KMS-11 (cell line): ENCODE results near the gene KRTAP5-11.
"Not testable (repeated sequence)": the region's sequence is repeated elsewhere in the genome, so short reads cannot be mapped to it uniquely, and the experiment has no call there.

Experiments used
- H2AFZ ChIP-seq: fragments of 200-600 bp; sonication (generic); 2 replicates; pipeline ENCODE4 v1.6.1; 2016; ENCODE audit warnings: antibody characterized with exemption, mixed run types, low read depth
- H3K27ac ChIP-seq: fragments of 200-600 bp; sonication (generic); 2 replicates; pipeline ENCODE4 v1.6.1; 2016; ENCODE audit warnings: mild to moderate bottlenecking, mixed run types
- H3K27me3 ChIP-seq: fragments of 200-600 bp; sonication (generic); 2 replicates; pipeline ENCODE4 v1.6.1; 2017; ENCODE audit warnings: mild to moderate bottlenecking, low read depth, mixed run types, moderate library complexity; ENCODE audit not compliant: insufficient read depth
- H3K36me3 ChIP-seq: fragments of 200-600 bp; sonication (generic); 2 replicates; pipeline ENCODE4 v1.6.1; 2017; ENCODE audit warnings: mild to moderate bottlenecking, mixed run types; ENCODE audit not compliant: insufficient read depth
- H3K4me1 ChIP-seq: fragments of 200-600 bp; sonication (generic); 2 replicates; pipeline ENCODE4 v1.6.1; 2016; ENCODE audit warnings: mild to moderate bottlenecking, low read depth, mixed run types; ENCODE audit not compliant: poor library complexity, severe bottlenecking
- H3K4me2 ChIP-seq: fragments of 200-600 bp; sonication (generic); 2 replicates; pipeline ENCODE4 v1.7.0; 2016; ENCODE audit warnings: mild to moderate bottlenecking, mixed run types
- H3K4me3 ChIP-seq: fragments of 200-600 bp; sonication (generic); IDR thresholded peaks from 2 replicates; pipeline ENCODE4 v1.6.1; 2017; ENCODE audit warnings: low read depth, low read length, mixed read lengths; ENCODE audit not compliant: insufficient read depth
- H3K79me2 ChIP-seq: fragments of 200-600 bp; sonication (generic); 2 replicates; pipeline ENCODE4 v1.6.1; 2016; ENCODE audit warnings: low read depth, mixed run types; ENCODE audit not compliant: insufficient read depth
- H3K9ac ChIP-seq: fragments of 200-600 bp; sonication (generic); 2 replicates; pipeline ENCODE4 v1.6.1; 2016; ENCODE audit warnings: mild to moderate bottlenecking, mixed run types
- H4K20me1 ChIP-seq: fragments of 200-600 bp; sonication (generic); 2 replicates; pipeline ENCODE4 v1.6.1; 2016; ENCODE audit warnings: mild to moderate bottlenecking, mixed run types; ENCODE audit not compliant: insufficient read depth
- CTCF ChIP-seq: fragments of 200-600 bp; sonication (generic); conservative IDR thresholded peaks from 2 replicates; pipeline ENCODE4 v1.6.1; 2017; ENCODE audit warnings: low read depth, mild to moderate bottlenecking, antibody characterized with exemption, low read length, moderate library complexity, mixed read lengths

Gene KRTAP5-11

GRCh38 chr11:71542382-71542781, 40.3 kb downstream of the KRTAP5-11 start:
- no peaks in the 10 kb centered on the region for H3K79me2 ChIP-seq
- H3K36me3 ChIP-seq, result no peaks in the 10 kb centered on the region
- no peak overlapping the region for H2AFZ ChIP-seq
- no peaks in the 10 kb centered on the region for H3K27me3 ChIP-seq
- no peak for TF ChIP-seq CTCF
- no peaks in the 10 kb centered on the region for H4K20me1 ChIP-seq
- no peak overlapping the region for H3K27ac ChIP-seq
- H3K4me1 ChIP-seq, result peaks cover 4% of the 10 kb centered on the region
- no peak overlapping the region for H3K4me2 ChIP-seq
- H3K4me3 ChIP-seq, result no peak overlapping the region
- H3K9ac ChIP-seq, result no peak overlapping the region

DNA sequence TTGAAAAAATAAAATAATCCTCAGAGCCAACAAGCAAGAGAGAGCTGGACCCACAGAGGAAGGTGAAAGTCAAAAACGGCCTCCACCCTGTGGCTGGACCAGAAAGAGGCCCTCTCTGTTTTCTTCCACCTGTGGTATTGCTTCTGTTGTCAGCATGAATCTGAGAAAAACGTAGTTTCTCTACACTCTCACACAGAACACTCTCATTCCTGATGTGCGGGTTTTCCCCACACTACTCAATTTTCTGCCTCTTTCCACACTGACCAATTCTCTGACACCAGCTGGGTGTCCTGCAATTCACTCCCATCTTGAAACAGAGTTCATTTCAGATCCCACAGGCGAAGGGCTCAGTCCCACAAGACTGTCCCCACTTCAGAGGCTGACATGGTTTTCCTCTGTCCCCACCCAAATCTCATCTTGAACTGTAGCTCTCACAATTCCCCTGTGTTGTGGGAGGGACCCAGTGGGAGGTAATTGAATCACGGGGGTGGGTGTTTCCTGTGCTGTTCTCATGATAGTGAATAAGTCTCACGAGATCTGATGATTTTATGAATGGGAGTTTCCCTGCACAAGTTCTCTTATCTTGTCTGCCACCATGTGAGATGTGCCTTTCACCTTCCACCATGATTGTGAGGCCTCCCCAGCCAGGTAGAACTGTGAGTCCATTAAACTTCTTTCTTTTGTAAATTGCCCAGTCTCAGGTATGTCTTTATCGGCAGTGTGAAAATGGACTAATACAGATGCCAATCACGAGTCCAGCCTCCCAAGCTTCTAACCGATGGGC, 42.0 kb downstream of the KRTAP5-11 start:
- not testable (repeated sequence) for H3K27me3 ChIP-seq, H4K20me1 ChIP-seq, H3K4me1 ChIP-seq, H3K4me2 ChIP-seq, H3K36me3 ChIP-seq, H3K9ac ChIP-seq, H2AFZ ChIP-seq, H3K4me3 ChIP-seq, H3K79me2 ChIP-seq, H3K27ac ChIP-seq

GRCh38 chr11:71539971-71540370, 42.7 kb downstream of the KRTAP5-11 start:
- H3K4me3 ChIP-seq, H3K36me3 ChIP-seq, H3K27ac ChIP-seq, H3K79me2 ChIP-seq, H2AFZ ChIP-seq, H4K20me1 ChIP-seq, H3K4me2 ChIP-seq, H3K4me1 ChIP-seq, H3K9ac ChIP-seq, H3K27me3 ChIP-seq: not testable (repeated sequence)

GRCh38 chr11:71539017-71539416, 43.7 kb downstream of the KRTAP5-11 start:
- Histone ChIP-seq H2AFZ (no peak overlapping the region), H3K27ac (no peak overlapping the region), H3K4me1 (peaks cover 4% of the 10 kb centered on the region), H3K4me3 (no peak overlapping the region), H3K36me3 (no peaks in the 10 kb centered on the region), H3K79me2 (no peaks in the 10 kb centered on the region), H3K4me2 (no peak overlapping the region), H3K27me3 (no peaks in the 10 kb centered on the region), H3K9ac (no peak overlapping the region), H4K20me1 (no peaks in the 10 kb centered on the region)
- TF ChIP-seq CTCF, result no peak

DNA sequence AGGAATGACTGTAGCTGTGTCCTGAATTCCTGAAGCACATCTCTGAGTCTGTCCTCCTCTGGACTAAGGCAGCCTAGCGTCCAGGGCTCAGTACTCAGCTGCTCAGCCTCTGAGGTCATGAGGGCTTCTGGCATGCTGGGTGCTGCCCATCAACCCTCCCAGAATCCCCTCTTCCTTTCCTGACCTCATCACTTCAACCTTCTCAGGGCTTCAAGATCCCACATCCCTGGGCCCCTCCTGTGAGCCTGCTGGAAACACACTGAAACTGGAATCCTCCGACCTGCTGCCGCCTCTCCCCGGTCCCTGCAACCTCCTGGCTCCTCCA, 44.0 kb downstream of the KRTAP5-11 start:
- Histone ChIP-seq H3K4me2 (no peak overlapping the region), H3K79me2 (no peaks in the 10 kb centered on the region), H3K36me3 (no peaks in the 10 kb centered on the region), H3K4me3 (no peak overlapping the region), H3K27ac (no peak overlapping the region), H3K27me3 (no peaks in the 10 kb centered on the region), H4K20me1 (no peaks in the 10 kb centered on the region), H3K4me1 (peaks cover 4% of the 10 kb centered on the region), H3K9ac (no peak overlapping the region), H2AFZ (no peak overlapping the region)
- TF ChIP-seq CTCF, result no peak

DNA sequence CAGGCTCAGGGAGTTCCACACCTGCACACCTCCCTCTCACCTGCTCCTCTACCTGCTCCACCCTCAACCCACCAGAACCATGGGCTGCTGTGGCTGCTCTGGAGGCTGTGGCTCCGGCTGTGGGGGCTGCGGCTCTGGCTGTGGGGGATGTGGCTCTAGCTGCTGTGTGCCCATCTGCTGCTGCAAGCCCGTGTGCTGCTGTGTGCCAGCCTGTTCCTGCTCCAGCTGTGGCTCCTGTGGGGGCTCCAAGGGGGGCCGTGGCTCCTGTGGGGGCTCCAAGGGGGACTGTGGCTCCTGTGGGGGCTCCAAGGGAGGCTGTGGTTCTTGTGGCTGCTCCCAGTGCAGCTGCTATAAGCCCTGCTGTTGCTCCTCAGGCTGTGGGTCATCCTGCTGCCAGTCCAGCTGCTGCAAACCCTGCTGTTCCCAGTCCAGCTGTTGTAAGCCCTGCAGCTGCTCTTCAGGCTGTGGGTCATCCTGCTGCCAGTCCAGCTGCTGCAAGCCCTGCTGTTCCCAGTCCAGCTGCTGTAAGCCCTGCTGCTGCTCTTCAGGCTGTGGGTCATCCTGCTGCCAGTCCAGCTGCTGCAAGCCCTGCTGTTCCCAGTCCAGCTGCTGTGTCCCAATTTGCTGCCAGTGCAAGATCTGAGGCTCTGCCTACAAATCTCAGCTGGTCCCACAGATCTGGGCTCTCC, 44.6 kb downstream of the KRTAP5-11 start, which contains the start of gene KRTAP5-8:
Gene KRTAP5-8, plus strand, starts transcription at position 49 of the 689 bp plus-strand sequence. Its CDS starts 31 bp downstream, at position 80.
- H3K36me3 ChIP-seq, H3K4me1 ChIP-seq, H3K4me2 ChIP-seq, H3K79me2 ChIP-seq, H3K27ac ChIP-seq, H2AFZ ChIP-seq, H3K27me3 ChIP-seq, H3K9ac ChIP-seq, H4K20me1 ChIP-seq, H3K4me3 ChIP-seq: not testable (repeated sequence)
